ENCODE data around the gene KCNMB2.

- no peak for TF ChIP-seq CTCF (conservative IDR thresholded peaks at IDR 0.05; ENCODE audit: low read depth, low read length)
- TF ChIP-seq EZH2 (IDR thresholded peaks at IDR 0.05; ENCODE audit: borderline replicate concordance, low read depth, low read length, poor library complexity, severe bottlenecking), result no peak
These were observed 175.5 kb downstream of the KCNMB2 start for GRCh38 chr3:178711753-178712152.
